ENCODE measurements around the gene DDHD1. TPM values are rescaled to one million over a fixed set of nuclear protein-coding genes. Genes with fewer than 3 reads are reported as not detected.

Gene DDHD1
- total and polyA plus RNA-seq, 2 donors = 7.5 to 13.7 TPM

DNA sequence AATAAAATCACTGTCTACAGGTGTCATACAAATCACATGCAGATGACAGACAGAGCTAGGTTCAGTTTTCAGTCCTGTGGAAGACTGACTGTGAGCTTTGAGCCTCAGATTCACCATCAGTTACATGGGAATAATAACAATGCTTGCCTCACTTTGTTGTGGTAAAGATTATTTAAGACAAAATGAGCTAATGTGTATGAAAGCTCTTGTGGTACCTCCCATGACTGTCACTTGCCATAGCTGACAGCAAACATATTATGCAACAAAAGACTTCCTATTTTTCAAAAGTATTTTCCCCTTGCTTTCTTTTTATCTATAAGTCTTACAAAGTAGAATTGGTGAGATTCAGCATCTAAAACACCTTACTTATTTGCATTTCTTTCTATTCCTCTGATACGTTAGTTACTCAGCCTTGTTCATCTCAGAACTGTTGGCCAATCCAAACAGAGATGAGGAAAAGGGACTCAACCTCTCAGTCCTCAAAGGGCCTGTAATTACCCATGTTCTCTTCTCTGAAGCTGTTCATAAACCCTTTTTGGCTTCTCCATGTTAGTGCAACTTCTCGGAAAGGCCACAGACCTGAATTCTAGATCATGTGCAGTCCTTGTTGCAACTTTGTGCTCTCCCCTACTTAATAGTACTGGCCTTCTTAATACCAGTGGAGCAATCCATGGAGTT is 8.8 kb upstream of the DDHD1 start:
- no peak overlapping the region for H3K4me3 ChIP-seq (ENCODE audit: low read length in 2 of 2)
- no peaks in the 10 kb centered on the region for H3K4me1 ChIP-seq (ENCODE audit: control insufficient read depth in 2 of 2, insufficient read depth in 2 of 2, low read length in 2 of 2)
- no peaks in the 10 kb centered on the region for H3K36me3 ChIP-seq (ENCODE audit: control insufficient read depth in 2 of 2, insufficient read depth in 2 of 2, low read length in 1 of 2)
- WGBS = 89% methylated on average over 2 of the region's 2 CpGs
- no peaks in the 10 kb centered on the region for H3K27me3 ChIP-seq (ENCODE audit: control insufficient read depth in 2 of 2, insufficient read depth in 1 of 2, low read length in 1 of 2)
- no peak for DNase-seq (ENCODE audit: low read depth in 6 of 9, low spot score in 9 of 9)
- H3K9me3 ChIP-seq (ENCODE audit: control insufficient read depth in 2 of 2, insufficient read depth in 1 of 2, low read length in 1 of 2) = no peaks in the 10 kb centered on the region
- no peak overlapping the region for H3K27ac ChIP-seq (ENCODE audit: low read depth in 1 of 2, low read length in 1 of 2)

DNA sequence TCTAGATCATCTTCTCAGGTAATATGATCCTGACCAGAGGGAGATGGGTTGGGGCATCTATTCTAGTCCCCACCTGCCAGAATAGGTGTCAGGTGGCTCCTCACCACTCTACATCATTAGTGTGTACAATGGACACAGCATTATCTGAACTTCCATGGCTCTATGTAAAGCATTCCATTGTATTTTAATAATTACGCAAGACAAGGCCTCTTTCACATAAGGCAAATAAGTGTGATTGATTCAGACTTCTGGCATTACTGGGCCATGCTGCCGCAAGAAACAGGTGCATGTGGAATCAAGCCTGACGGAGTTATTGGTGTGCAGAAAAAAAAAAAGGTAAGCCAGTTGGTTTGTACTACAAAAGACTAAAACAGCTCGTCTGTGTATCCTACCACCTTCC is 3.1 kb upstream of the DDHD1 start:
- Histone ChIP-seq H3K4me1 (ENCODE audit: control insufficient read depth in 2 of 2, insufficient read depth in 2 of 2, low read length in 2 of 2) (peaks cover 9% of the 10 kb centered on the region in 2 donors), H3K36me3 (ENCODE audit: control insufficient read depth in 2 of 2, insufficient read depth in 2 of 2, low read length in 1 of 2) (no peaks in the 10 kb centered on the region), H3K4me3 (ENCODE audit: low read length in 2 of 2) (no peak overlapping the region), H3K27me3 (ENCODE audit: control insufficient read depth in 2 of 2, insufficient read depth in 1 of 2, low read length in 1 of 2) (no peaks in the 10 kb centered on the region), H3K27ac (ENCODE audit: low read depth in 1 of 2, low read length in 1 of 2) (no peak overlapping the region), H3K9me3 (ENCODE audit: control insufficient read depth in 2 of 2, insufficient read depth in 1 of 2, low read length in 1 of 2) (no peaks in the 10 kb centered on the region)
- 95% methylated on average over 4 of the region's 4 CpGs for WGBS
- DNase-seq (ENCODE audit: low read depth in 6 of 9, low spot score in 9 of 9) = no peak

DNA sequence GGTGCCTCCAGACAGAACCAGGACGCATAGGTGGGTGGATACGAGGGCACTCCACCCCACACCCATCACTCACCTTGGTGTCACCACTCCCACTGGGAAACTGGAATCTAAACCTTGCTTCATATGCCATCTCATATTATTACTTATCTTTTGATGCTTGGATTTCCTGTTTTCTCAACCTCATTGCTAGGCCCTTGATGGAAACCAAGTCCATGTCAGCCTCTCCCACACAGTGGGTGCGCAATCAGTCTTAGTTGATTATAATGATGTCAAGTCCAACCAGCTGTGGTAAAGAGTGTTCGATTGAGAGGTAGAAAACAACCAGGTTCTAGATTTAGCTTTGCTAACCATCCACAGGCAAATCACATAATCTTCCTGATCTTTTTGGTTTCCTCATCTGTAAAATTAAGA is 584 bp upstream of the DDHD1 start:
- peak in 1 of 9 donors; percentile 15 for DNase-seq (ENCODE audit: low read depth in 6 of 9, low spot score in 9 of 9)
- Histone ChIP-seq H3K27ac (ENCODE audit: low read depth in 1 of 2, low read length in 1 of 2) (peak overlapping the region; percentile 71 to 77), H3K27me3 (ENCODE audit: control insufficient read depth in 2 of 2, insufficient read depth in 1 of 2, low read length in 1 of 2) (no peaks in the 10 kb centered on the region), H3K4me3 (ENCODE audit: low read length in 2 of 2) (peak overlapping the region; percentile 82 to 88), H3K36me3 (ENCODE audit: control insufficient read depth in 2 of 2, insufficient read depth in 2 of 2, low read length in 1 of 2) (no peaks in the 10 kb centered on the region), H3K9me3 (ENCODE audit: control insufficient read depth in 2 of 2, insufficient read depth in 1 of 2, low read length in 1 of 2) (no peaks in the 10 kb centered on the region), H3K4me1 (ENCODE audit: control insufficient read depth in 2 of 2, insufficient read depth in 2 of 2, low read length in 2 of 2) (peaks cover 16 to 17% of the 10 kb centered on the region in 2 donors)
- 79% methylated on average over 4 of the region's 4 CpGs for whole genome bisulfite sequencing

GRCh38 chr14:53152184-53152886 is 788 bp downstream of the DDHD1 start:
- WGBS = under 1% methylated on average over 73 of the region's 73 CpGs
- Histone ChIP-seq H3K4me1 (ENCODE audit: control insufficient read depth in 2 of 2, insufficient read depth in 2 of 2, low read length in 2 of 2) (peaks cover 16 to 17% of the 10 kb centered on the region in 2 donors), H3K27me3 (ENCODE audit: control insufficient read depth in 2 of 2, insufficient read depth in 1 of 2, low read length in 1 of 2) (no peaks in the 10 kb centered on the region), H3K27ac (ENCODE audit: low read depth in 1 of 2, low read length in 1 of 2) (peak overlapping the region; percentile 79 to 90), H3K36me3 (ENCODE audit: control insufficient read depth in 2 of 2, insufficient read depth in 2 of 2, low read length in 1 of 2) (no peaks in the 10 kb centered on the region), H3K9me3 (ENCODE audit: control insufficient read depth in 2 of 2, insufficient read depth in 1 of 2, low read length in 1 of 2) (no peaks in the 10 kb centered on the region), H3K4me3 (ENCODE audit: low read length in 2 of 2) (peak overlapping the region; percentile 82 to 88)
- DNase-seq (ENCODE audit: low read depth in 6 of 9, low spot score in 9 of 9) = peak in 8 of 9 donors; percentile 27 to 73 (median 48)

DNA sequence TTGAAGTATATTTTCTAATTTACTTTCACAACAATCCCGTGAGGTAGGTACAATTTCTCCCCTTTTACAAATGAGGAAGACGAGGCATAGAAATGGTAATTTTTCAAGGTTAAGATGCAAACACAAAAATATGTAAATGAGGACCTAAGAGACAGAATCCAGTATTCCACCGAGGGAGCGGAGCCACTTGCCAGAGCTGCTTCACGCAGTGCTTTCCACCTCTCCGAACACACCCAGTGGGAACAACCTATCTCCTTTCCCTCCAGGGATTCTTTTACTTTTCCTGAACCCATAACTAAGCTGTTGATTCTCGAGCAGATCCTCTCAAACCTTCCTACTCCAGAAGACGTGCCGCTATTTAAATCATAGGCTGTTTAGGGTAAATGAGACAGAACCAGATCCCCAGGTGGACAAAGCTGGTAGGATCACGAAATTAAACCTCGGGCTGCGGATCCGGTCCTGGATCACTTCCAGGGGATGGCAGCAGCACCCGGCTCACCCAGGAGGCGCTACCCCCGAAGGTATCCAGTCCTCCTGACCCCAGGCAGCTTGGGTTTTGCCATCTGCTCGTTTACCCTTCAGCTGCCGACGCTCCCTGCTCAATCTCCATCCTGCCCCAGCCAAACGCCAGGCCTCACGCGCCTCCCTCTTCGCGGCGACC is 1.5 kb downstream of the DDHD1 start:
- DNase-seq (ENCODE audit: low read depth in 6 of 9, low spot score in 9 of 9) = peak in 7 of 9 donors; percentile 7 to 57 (median 19)

DNA sequence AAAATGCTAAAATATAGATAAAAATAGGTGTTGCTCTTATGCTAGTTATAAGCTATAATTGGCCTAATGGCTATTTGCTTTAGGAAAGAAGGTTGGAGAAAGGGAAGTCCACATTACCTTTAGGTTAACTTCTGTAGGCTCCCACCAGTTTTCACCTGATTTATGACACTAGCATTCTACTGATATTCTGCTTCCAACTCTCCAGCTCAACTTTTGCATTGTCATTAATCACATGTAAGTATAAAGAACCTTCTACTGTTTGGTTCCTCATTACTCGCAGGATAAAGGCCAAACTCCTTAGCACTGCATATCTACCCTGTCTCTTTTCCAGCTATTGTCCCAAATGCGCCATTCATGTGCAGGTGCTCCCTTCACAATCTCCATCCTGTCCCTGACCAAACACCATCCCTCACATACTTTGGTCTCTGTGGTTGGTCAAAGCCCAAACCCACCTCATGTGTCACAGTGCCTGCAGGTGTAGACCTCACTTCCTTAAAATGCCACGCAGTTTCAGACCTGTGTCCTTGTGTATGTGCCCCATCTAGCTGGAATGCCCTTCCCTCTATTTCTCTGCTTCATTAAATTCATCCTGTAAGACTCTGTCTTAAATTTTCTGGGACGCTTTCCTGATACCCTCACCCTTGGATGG is 3.3 kb downstream of the DDHD1 start:
- no peaks in the 10 kb centered on the region for H3K9me3 ChIP-seq (ENCODE audit: control insufficient read depth in 2 of 2, insufficient read depth in 1 of 2, low read length in 1 of 2)
- WGBS = 69% methylated on average over 4 of the region's 4 CpGs
- H3K27ac ChIP-seq (ENCODE audit: low read depth in 1 of 2, low read length in 1 of 2) = no peak overlapping the region
- no peak overlapping the region for H3K4me3 ChIP-seq (ENCODE audit: low read length in 2 of 2)
- H3K27me3 ChIP-seq (ENCODE audit: control insufficient read depth in 2 of 2, insufficient read depth in 1 of 2, low read length in 1 of 2) = no peaks in the 10 kb centered on the region
- no peaks in the 10 kb centered on the region for H3K36me3 ChIP-seq (ENCODE audit: control insufficient read depth in 2 of 2, insufficient read depth in 2 of 2, low read length in 1 of 2)
- peaks cover 16 to 17% of the 10 kb centered on the region in 2 donors for H3K4me1 ChIP-seq (ENCODE audit: control insufficient read depth in 2 of 2, insufficient read depth in 2 of 2, low read length in 2 of 2)
- no peak for DNase-seq (ENCODE audit: low read depth in 6 of 9, low spot score in 9 of 9)

More for the DNA sequence above, 1.5 kb downstream of the DDHD1 start:
- no peaks in the 10 kb centered on the region for H3K36me3 ChIP-seq (ENCODE audit: control insufficient read depth in 2 of 2, insufficient read depth in 2 of 2, low read length in 1 of 2)
- H3K27me3 ChIP-seq (ENCODE audit: control insufficient read depth in 2 of 2, insufficient read depth in 1 of 2, low read length in 1 of 2) = no peaks in the 10 kb centered on the region
- no peak overlapping the region for H3K27ac ChIP-seq (ENCODE audit: low read depth in 1 of 2, low read length in 1 of 2)
- H3K9me3 ChIP-seq (ENCODE audit: control insufficient read depth in 2 of 2, insufficient read depth in 1 of 2, low read length in 1 of 2) = no peaks in the 10 kb centered on the region
- H3K4me1 ChIP-seq (ENCODE audit: control insufficient read depth in 2 of 2, insufficient read depth in 2 of 2, low read length in 2 of 2) = peaks cover 16 to 17% of the 10 kb centered on the region in 2 donors
- H3K4me3 ChIP-seq (ENCODE audit: low read length in 2 of 2) = peak overlapping the region; percentile 82 to 88
- 7% methylated on average over 25 of the region's 25 CpGs for WGBS

DNA sequence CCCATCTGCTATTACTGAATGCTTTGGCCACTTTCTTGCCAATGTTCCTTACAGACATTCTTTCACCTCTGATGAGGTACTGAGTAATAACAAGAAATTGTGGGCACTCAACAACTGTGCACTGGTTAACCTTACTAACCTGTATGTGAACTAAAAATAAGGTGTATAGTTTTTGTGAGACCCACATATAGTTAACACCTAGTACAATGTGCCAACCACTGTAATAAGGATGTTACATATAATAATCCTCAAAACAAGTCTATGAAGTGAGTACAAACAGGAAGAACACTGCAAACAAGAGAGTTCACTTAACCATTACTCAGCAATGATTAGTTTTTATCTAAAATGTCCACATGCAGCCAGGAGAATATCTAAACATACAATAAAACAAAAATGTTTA is 4.5 kb downstream of the DDHD1 start:
- Histone ChIP-seq H3K4me1 (ENCODE audit: control insufficient read depth in 2 of 2, insufficient read depth in 2 of 2, low read length in 2 of 2) (peaks cover 16% of the 10 kb centered on the region in 2 donors), H3K27me3 (ENCODE audit: control insufficient read depth in 2 of 2, insufficient read depth in 1 of 2, low read length in 1 of 2) (no peaks in the 10 kb centered on the region), H3K36me3 (ENCODE audit: control insufficient read depth in 2 of 2, insufficient read depth in 2 of 2, low read length in 1 of 2) (no peaks in the 10 kb centered on the region), H3K27ac (ENCODE audit: low read depth in 1 of 2, low read length in 1 of 2) (no peak overlapping the region), H3K4me3 (ENCODE audit: low read length in 2 of 2) (no peak overlapping the region), H3K9me3 (ENCODE audit: control insufficient read depth in 2 of 2, insufficient read depth in 1 of 2, low read length in 1 of 2) (no peaks in the 10 kb centered on the region)
- DNase-seq (ENCODE audit: low read depth in 6 of 9, low spot score in 9 of 9) = no peak

- DNase-seq (ENCODE audit: low read depth in 6 of 9, low spot score in 9 of 9) = no peak
Observed at GRCh38 chr14:53147893-53148292, 5.2 kb downstream of the DDHD1 start.

More at GRCh38 chr14:53147893-53148292, 5.2 kb downstream of the DDHD1 start:
- no peaks in the 10 kb centered on the region for H3K27me3 ChIP-seq (ENCODE audit: control insufficient read depth in 2 of 2, insufficient read depth in 1 of 2, low read length in 1 of 2)
- no peak overlapping the region for H3K27ac ChIP-seq (ENCODE audit: low read depth in 1 of 2, low read length in 1 of 2)
- peaks cover 12 to 13% of the 10 kb centered on the region in 2 donors for H3K4me1 ChIP-seq (ENCODE audit: control insufficient read depth in 2 of 2, insufficient read depth in 2 of 2, low read length in 2 of 2)
- no peak overlapping the region for H3K4me3 ChIP-seq (ENCODE audit: low read length in 2 of 2)
- H3K36me3 ChIP-seq (ENCODE audit: control insufficient read depth in 2 of 2, insufficient read depth in 2 of 2, low read length in 1 of 2) = no peaks in the 10 kb centered on the region
- 97% methylated on average over 2 of the region's 2 CpGs for WGBS
- H3K9me3 ChIP-seq (ENCODE audit: control insufficient read depth in 2 of 2, insufficient read depth in 1 of 2, low read length in 1 of 2) = no peaks in the 10 kb centered on the region

Measured in thymus (tissue), 11 donors.